Occipital lobe (tissue), 2 donors: ENCODE data around the gene ZPR1. TPM values are rescaled to one million over a fixed set of nuclear protein-coding genes. Genes with fewer than 3 reads are reported as not detected.
A peak's percentile ranks its signal among the peaks of the same experiment; 100 is the strongest.
"Not testable (repeated sequence)": the region's sequence is repeated elsewhere in the genome, so short reads cannot be mapped to it uniquely, and the experiment has no call there.

Experiments
- DNase-seq: peaks from one replicate; lab custom pipeline; 2025; lab: John Stamatoyannopoulos, UW
- total RNA-seq: library from RNA; depleted of rRNA; stranded (reverse); fragments of >200 nt; gene quantifications from one replicate; pipeline ENCODE4 v1.2.3, GENCODE V29; 2014

The ZPR1 gene
- total RNA-seq: 39.6 TPM

- peak; percentile 77 for DNase-seq
Measured at GRCh38 chr11:116787786-116788486, at the start of gene ZPR1. TSS of gene ZPR1 (minus strand) at chr11:116788023. CDS start at chr11:116787990, 33 bp downstream.

GRCh38 chr11:116836632-116836991, 48.8 kb upstream of the ZPR1 start:
- DNase-seq: no peak

GRCh38 chr11:116835791-116836631, 48.2 kb upstream of the ZPR1 start:
- DNase-seq: peak; percentile 76

- DNase-seq: no peak
Measured at GRCh38 chr11:116835042-116835772, 47.4 kb upstream of the ZPR1 start.

GRCh38 chr11:116834535-116835041, 46.8 kb upstream of the ZPR1 start:
- DNase-seq: not testable (repeated sequence)

- DNase-seq: no peak
Measured at GRCh38 chr11:116833816-116834534, 46.2 kb upstream of the ZPR1 start.

- no peak for DNase-seq
Measured at GRCh38 chr11:116833491-116833815, 45.6 kb upstream of the ZPR1 start.

- DNase-seq: no peak
Measured at GRCh38 chr11:116832350-116833290, 44.8 kb upstream of the ZPR1 start.

GRCh38 chr11:116831790-116832349, 44.0 kb upstream of the ZPR1 start:
- no peak for DNase-seq

- no peak for DNase-seq
Measured at GRCh38 chr11:116830184-116830912, 42.5 kb upstream of the ZPR1 start.

- DNase-seq: no peak
Measured at GRCh38 chr11:116829525-116830183, 41.8 kb upstream of the ZPR1 start, which contains the start of gene APOC3. TSS of gene APOC3 (plus strand) at chr11:116829907. CDS start at chr11:116830583, 676 bp downstream.

GRCh38 chr11:116828632-116829524, 41.1 kb upstream of the ZPR1 start:
- no peak for DNase-seq

- DNase-seq: no peak
Measured at GRCh38 chr11:116827461-116827860, 39.6 kb upstream of the ZPR1 start.

- no peak for DNase-seq
Measured at GRCh38 chr11:116826751-116827431, 39.1 kb upstream of the ZPR1 start.

GRCh38 chr11:116825854-116826750, 38.3 kb upstream of the ZPR1 start:
- no peak for DNase-seq

GRCh38 chr11:116825434-116825833, 37.6 kb upstream of the ZPR1 start:
- no peak for DNase-seq
